Ovary (tissue), 9 donors: ENCODE results near the gene TBPL2. TPM values are rescaled to one million over a fixed set of nuclear protein-coding genes. Genes with fewer than 3 reads are reported as not detected.
A peak's percentile ranks its signal among the peaks of the same experiment; 100 is the strongest.

Source experiments
- DNase-seq, 5 donors: peaks; one replicate each; pipeline ENCODE4 v3.0.0-alpha.2; 2019 to 2020
- H3K27ac ChIP-seq, 2 donors: fragments of 200-600 bp; one replicate each; pipeline versions ENCODE4 v1.5.1 to v1.8.0; 2019 to 2022
- H3K27me3 ChIP-seq: fragments of 200-600 bp; one replicate; pipeline ENCODE4 v1.8.0; 2022
- H3K36me3 ChIP-seq: fragments of 200-600 bp; sonication (generic); one replicate; pipeline ENCODE4 v1.5.1; 2019
- H3K4me1 ChIP-seq: one replicate; pipeline ENCODE4 v1.8.1; 2013; ENCODE audit warnings: mild to moderate bottlenecking, moderate library complexity; ENCODE audit not compliant: insufficient read depth
- H3K4me3 ChIP-seq: fragments of 200-600 bp; sonication (generic); one replicate; pipeline ENCODE4 v1.5.1; 2017
- H3K9me3 ChIP-seq, 2 donors: fragments of 200-600 bp in 1 of 2; sonication (generic) in 1 of 2; one replicate each; pipeline versions ENCODE4 v1.5.1 to v1.8.1; 2013 to 2019; ENCODE audit warnings: mild to moderate bottlenecking in 1 of 2, moderate library complexity in 1 of 2
- EP300 ChIP-seq: sonication (generic); formaldehyde crosslinking; IDR thresholded peaks from one replicate; pipeline ENCODE4 v1.6.1; 2017; ENCODE audit warnings: antibody characterized with exemption
- POLR2A ChIP-seq: fragments of 450-650 bp; IDR thresholded peaks from one replicate; pipeline ENCODE4 v1.6.1; 2017; ENCODE audit warnings: antibody characterized with exemption, mild to moderate bottlenecking, moderate library complexity
- WGBS, 3 donors: extraction: QIAGEN DNeasy Blood & Tissue Kit in 1 of 3; methylation state at CpG; one replicate each; pipeline versions ENCODE4 v1.1.5 to v1.1.7; 2013 to 2017; 5-methylcytosine and 5-hydroxymethylcytosine counted together
- intact Hi-C, 4 donors: fragments of 100-400 bp; cut with DNase I; formaldehyde crosslinking; loops; one replicate each; pipeline versions ENCODE4 v1.11.0 to v1.15.1; 2022 to 2023
- polyA plus RNA-seq, 2 donors: library from polyadenylated mRNA; stranded (reverse); fragments of 200-250 nt in 1 of 2; fragments of 350-450 nt in 1 of 2; fragmentation: Illumina TruSeq in 1 of 2; extraction: RNeasy Lipid Tissue Mini Kit (QIAGEN cat#74804) in 1 of 2; gene quantifications; one replicate each; pipeline ENCODE4 v1.2.3, GENCODE V29; 2013 to 2014
- total RNA-seq, 7 donors: library from RNA; depleted of rRNA in 2 of 7; stranded (reverse); fragments of >200 nt in 2 of 7; fragmentation: NEBNext Ultra II Directional in 3 of 7; extraction: Animal tissue kit (Norgen Biotek cat#: 25700) in 3 of 7; gene quantifications; one replicate each; pipeline versions ENCODE4 v1.1.0 to v1.2.4, GENCODE V29; 2016 to 2023
- TF ChIP-seq, protein P1 (sequence below), 3 donors: fragments of 450-650 bp in 2 of 3; fragments of 200-600 bp in 1 of 3; IDR thresholded peaks; one replicate each; pipeline versions ENCODE4 v1.5.1 to v1.8.0; 2016 to 2022; ENCODE audit warnings: antibody characterized with exemption in 3 of 3, mild to moderate bottlenecking in 1 of 3
- donor health status: DM: no; HTN: no; CAD: no; lungs with moderate emphysema.
- donor health status: DM: no; HTN: no; CAD: no.
- donor health status: Bipolar disorder and iron deficiency.
- donor health status: DM: yes; HTN: yes; CAD: no.
- donor health status: DM: no; HTN: no; CAD: no.
- donor health status: DM: yes; HTN: yes; CAD: no.

Gene TBPL2
- total and polyA plus RNA-seq, 9 donors: 0.05 TPM; not detected in 8

DNA sequence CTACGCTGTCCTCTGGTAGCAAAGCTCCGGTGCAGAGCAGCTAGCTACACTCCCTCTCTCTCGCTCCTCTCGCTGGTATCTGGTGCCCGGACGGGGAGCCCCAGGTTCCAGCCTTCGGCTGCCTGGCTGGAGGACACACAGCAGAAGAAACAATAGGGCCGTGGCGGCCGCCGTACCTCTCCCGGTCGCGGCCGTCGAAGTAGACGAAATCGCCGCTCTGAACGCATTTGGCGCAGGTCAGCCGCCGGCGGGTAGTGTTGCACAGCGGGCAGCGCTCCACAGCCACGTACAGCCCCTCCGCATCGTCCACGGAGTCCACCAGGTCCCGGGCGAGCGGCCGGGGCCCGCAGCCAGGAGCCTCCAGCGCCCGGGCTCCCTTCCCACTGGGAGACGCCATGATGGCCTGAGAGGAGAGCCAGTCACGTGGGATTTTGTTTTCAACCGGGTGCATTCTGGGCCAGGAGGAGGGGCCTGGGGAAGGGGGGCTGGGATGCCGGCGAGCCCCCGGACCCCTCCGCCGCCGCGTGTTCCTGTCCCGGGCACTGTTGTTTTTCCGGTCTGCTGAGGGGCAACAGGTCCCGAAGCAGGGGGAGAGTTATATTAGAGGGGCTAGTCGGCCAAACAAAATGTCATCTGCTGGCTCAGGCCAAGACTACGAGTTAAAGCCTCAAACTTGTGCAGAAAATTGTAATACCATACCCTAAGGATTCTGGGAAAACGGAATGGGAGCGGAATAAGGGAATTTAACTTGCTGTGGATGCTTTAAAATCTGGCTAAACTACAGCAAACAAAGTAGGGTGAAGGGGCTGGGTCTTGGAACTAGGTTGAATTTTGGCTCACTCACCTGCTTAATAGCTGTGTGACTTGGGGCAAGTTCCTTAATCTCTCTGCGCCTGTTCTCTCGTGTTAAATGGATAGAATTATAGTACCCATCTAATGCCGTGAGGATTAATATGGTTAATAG, 28.7 kb downstream of the TBPL2 start, which contains the start of gene ATG14:
Gene ATG14, minus strand, starts transcription at position 405 of the 964 bp plus-strand sequence. Its CDS starts 8 bp downstream, at position 397.
- H3K9me3 ChIP-seq: no peaks in the 10 kb centered on the region
- H3K4me1 ChIP-seq: peaks cover 2% of the 10 kb centered on the region
- intact Hi-C loops: loop anchor here in 1 of 4 donors (5.0 kb wide), 1 partner anchor 1244 kb away; no protein-coding TSS in a partner anchor
- TF ChIP-seq, protein P1, sequence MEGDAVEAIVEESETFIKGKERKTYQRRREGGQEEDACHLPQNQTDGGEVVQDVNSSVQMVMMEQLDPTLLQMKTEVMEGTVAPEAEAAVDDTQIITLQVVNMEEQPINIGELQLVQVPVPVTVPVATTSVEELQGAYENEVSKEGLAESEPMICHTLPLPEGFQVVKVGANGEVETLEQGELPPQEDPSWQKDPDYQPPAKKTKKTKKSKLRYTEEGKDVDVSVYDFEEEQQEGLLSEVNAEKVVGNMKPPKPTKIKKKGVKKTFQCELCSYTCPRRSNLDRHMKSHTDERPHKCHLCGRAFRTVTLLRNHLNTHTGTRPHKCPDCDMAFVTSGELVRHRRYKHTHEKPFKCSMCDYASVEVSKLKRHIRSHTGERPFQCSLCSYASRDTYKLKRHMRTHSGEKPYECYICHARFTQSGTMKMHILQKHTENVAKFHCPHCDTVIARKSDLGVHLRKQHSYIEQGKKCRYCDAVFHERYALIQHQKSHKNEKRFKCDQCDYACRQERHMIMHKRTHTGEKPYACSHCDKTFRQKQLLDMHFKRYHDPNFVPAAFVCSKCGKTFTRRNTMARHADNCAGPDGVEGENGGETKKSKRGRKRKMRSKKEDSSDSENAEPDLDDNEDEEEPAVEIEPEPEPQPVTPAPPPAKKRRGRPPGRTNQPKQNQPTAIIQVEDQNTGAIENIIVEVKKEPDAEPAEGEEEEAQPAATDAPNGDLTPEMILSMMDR (IDR thresholded peaks at IDR 0.05): no peak
- TF ChIP-seq POLR2A: peak; percentile 19
- 2 to 3% (median 2%) methylated on average over 55 to 57 of the region's 57 CpGs for WGBS, 3 donors
- H3K27ac ChIP-seq: peak within 1 kb of the TSS; percentile 71 to 88
- H3K36me3 ChIP-seq: no peaks in the 10 kb centered on the region
- no peaks in the 10 kb centered on the region for H3K27me3 ChIP-seq
- H3K4me3 ChIP-seq: peak within 1 kb of the TSS; percentile 93
- DNase-seq: peak; percentile 85 to 91 (median 89)

DNA sequence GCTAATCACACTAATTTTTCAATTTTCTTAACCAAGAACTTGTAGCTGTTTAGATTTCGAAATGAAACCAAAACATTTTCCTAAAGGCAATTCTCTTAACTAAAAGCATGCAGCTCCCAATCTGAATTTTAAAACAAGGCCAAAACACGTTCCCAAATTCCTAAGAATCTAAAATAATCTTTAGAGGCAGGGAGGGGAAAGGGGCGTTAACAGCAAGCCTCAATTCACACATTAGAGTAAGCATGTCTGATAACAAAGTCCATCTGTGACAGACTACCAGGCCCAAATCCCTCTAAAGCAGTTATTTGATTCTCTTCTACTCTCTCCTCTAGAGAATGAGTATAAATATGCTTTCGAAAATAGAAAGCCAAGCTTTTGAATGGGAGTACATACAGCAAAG, 29.5 kb downstream of the TBPL2 start:
- no peaks in the 10 kb centered on the region for H3K27me3 ChIP-seq
- intact Hi-C loops: loop anchor here in 1 of 4 donors (5.0 kb wide), 1 partner anchor 1244 kb away; no protein-coding TSS in a partner anchor
- TF ChIP-seq POLR2A (no peak), EP300 (no peak)
- TF ChIP-seq, protein P1 (IDR thresholded peaks at IDR 0.05): no peak
- peak overlapping the region; percentile 71 to 88 for H3K27ac ChIP-seq
- no peak for DNase-seq
- H3K9me3 ChIP-seq: no peaks in the 10 kb centered on the region
- H3K4me3 ChIP-seq: peak overlapping the region; percentile 93
- 1 to 5% (median 1%) methylated on average over 4 of the region's 4 CpGs for WGBS, 3 donors
- H3K4me1 ChIP-seq: peaks cover 2% of the 10 kb centered on the region
- no peaks in the 10 kb centered on the region for H3K36me3 ChIP-seq

DNA sequence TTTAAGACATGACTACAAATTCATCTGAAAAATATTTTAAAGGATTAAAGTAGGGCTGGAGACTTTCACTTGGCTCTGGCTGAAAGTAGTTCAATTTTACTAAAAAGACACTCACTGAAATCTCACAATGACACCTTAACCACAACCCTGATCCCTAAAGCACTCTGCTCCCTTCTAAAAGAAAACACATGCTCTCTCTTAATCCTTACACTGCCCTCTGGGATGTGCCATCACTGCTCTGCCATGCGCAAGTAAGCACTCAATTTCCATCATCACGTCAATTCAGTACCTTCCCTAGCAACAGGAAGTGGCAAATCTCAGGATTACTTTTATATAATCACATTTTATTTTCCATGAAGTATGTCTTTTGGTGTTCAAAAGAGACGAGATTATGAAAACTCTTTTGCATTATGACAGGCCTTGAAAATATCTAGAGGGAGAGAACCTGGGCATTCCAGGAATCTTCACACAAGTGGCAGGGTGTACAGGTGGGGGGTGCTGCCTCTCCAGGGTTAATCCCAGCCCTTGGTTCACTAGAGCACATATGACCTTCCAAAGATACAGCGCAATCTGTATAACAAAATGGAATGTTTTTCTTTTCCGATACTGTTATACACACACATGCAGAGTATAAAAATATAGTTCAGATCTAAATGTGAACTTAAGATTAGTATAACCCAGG, 36.1 kb downstream of the TBPL2 start:
- 68 to 77% (median 73%) methylated on average over 5 of the region's 5 CpGs for WGBS, 3 donors
- Histone ChIP-seq H3K9me3 (no peaks in the 10 kb centered on the region), H3K4me1 (peaks cover 2% of the 10 kb centered on the region), H3K4me3 (no peak overlapping the region), H3K27ac (no peak overlapping the region), H3K36me3 (no peaks in the 10 kb centered on the region), H3K27me3 (no peaks in the 10 kb centered on the region)
- TF ChIP-seq POLR2A (no peak), EP300 (no peak)
- TF ChIP-seq, protein P1 (IDR thresholded peaks at IDR 0.05): no peak
- no peak for DNase-seq
- intact Hi-C loops: no loop called here

DNA sequence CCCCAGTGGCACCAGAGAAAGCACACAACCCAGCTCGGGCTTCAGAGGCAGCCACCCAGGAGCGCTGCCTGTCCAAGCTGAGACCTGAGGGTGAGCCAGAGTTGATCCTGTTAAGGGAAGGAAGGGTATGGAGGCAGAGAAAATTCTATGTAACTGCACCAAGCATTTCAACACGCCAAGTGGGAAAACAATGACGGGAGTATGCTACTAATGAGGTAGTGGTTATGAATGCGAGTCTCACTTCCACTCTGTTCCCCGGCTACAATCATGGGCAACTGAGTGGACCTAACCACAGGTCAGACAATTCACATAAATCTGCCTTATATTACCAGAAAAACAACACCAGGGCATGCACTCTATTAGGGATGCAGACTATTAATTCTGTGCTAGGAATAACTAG, 38.7 kb downstream of the TBPL2 start:
- no peak overlapping the region for H3K27ac ChIP-seq
- no peaks in the 10 kb centered on the region for H3K9me3 ChIP-seq
- intact Hi-C loops: no loop called here
- WGBS, 3 donors: 89 to 94% (median 93%) methylated on average over 6 of the region's 6 CpGs
- TF ChIP-seq POLR2A (no peak), EP300 (no peak)
- TF ChIP-seq, protein P1 (IDR thresholded peaks at IDR 0.05): no peak
- DNase-seq: no peak
- H3K4me3 ChIP-seq: no peak overlapping the region
- H3K27me3 ChIP-seq: no peaks in the 10 kb centered on the region
- H3K36me3 ChIP-seq: no peaks in the 10 kb centered on the region
- peaks cover 6% of the 10 kb centered on the region for H3K4me1 ChIP-seq
